ENCODE results near the gene TCF4. TPM values are rescaled to one million over a fixed set of nuclear protein-coding genes. Genes with fewer than 3 reads are reported as not detected.

Gene TCF4
- total RNA-seq, 1 experiment from 2014 or later: 2.3 TPM

GRCh38 chr18:55262021-55262560, 325.9 kb downstream of the TCF4 start:
- Histone ChIP-seq H3K27me3 (ENCODE audit: control insufficient read depth, insufficient read depth, low read length) (no peaks in the 10 kb centered on the region), H3K36me3 (ENCODE audit: control insufficient read depth, insufficient read depth, low read length) (no peaks in the 10 kb centered on the region), H3K4me1 (ENCODE audit: control insufficient read depth, insufficient read depth, low read length) (no peaks in the 10 kb centered on the region), H3K9me3 (ENCODE audit: control insufficient read depth, insufficient read depth, low read depth, low read length) (no peaks in the 10 kb centered on the region), H3K4me3 (ENCODE audit: low read depth in 2 of 2, low read length in 2 of 2) (no peak overlapping the region), H3K27ac (ENCODE audit: low read length) (no peak overlapping the region)
- DNase-seq (ENCODE audit: low read depth, low spot score) (no peak), ATAC-seq (no peak)
- in situ Hi-C loops (cut with HindIII; ENCODE audit: low pct_unique_long_range_greater_than_20kb, low sequenced_read_pairs) (no loop called here), intact Hi-C loops (cut with micrococcal nuclease; ENCODE audit: unreplicated experiment) (no loop called here)
- ChIA-PET CTCF (no interaction called here), POLR2A (no interaction called here)
- no peak for TF ChIP-seq REST (IDR thresholded peaks at IDR 0.05; ENCODE audit: insufficient read depth in 1 of 2, low read depth in 2 of 2, low read length in 1 of 2)
- no peak for TF ChIP-seq TCF7L2 (IDR thresholded peaks at IDR 0.05; ENCODE audit: low read depth, low read length)
- TF ChIP-seq POLR2AphosphoS5 (IDR thresholded peaks at IDR 0.05; ENCODE audit: low read depth, low read length): no peak
- TF ChIP-seq SIN3A (IDR thresholded peaks at IDR 0.05; ENCODE audit: borderline replicate concordance, insufficient read depth, low read depth, low read length): no peak
- no peak for TF ChIP-seq CTCF (IDR thresholded peaks at IDR 0.05)
- BruUV-seq (replicated peaks): no TSS peak

GRCh38 chr18:55261253-55261652, 326.7 kb downstream of the TCF4 start:
- no TSS peak for BruUV-seq (replicated peaks)
- no peaks in the 10 kb centered on the region for H3K36me3 ChIP-seq (ENCODE audit: control insufficient read depth, insufficient read depth, low read length)
- no peaks in the 10 kb centered on the region for H3K9me3 ChIP-seq (ENCODE audit: control insufficient read depth, insufficient read depth, low read depth, low read length)
- no peaks in the 10 kb centered on the region for H3K27me3 ChIP-seq (ENCODE audit: control insufficient read depth, insufficient read depth, low read length)
- in situ Hi-C loops (cut with HindIII; ENCODE audit: low pct_unique_long_range_greater_than_20kb, low sequenced_read_pairs) (no loop called here), intact Hi-C loops (cut with micrococcal nuclease; ENCODE audit: unreplicated experiment) (no loop called here)
- DNase-seq (ENCODE audit: low read depth, low spot score): no peak
- H3K4me3 ChIP-seq (ENCODE audit: low read depth in 2 of 2, low read length in 2 of 2): no peak overlapping the region
- no peak for ATAC-seq
- TF ChIP-seq REST (IDR thresholded peaks at IDR 0.05; ENCODE audit: insufficient read depth in 1 of 2, low read depth in 2 of 2, low read length in 1 of 2): no peak
- TF ChIP-seq CTCF (IDR thresholded peaks at IDR 0.05): no peak
- TF ChIP-seq TCF7L2 (IDR thresholded peaks at IDR 0.05; ENCODE audit: low read depth, low read length): no peak
- TF ChIP-seq POLR2AphosphoS5 (IDR thresholded peaks at IDR 0.05; ENCODE audit: low read depth, low read length): no peak
- no peak for TF ChIP-seq SIN3A (IDR thresholded peaks at IDR 0.05; ENCODE audit: borderline replicate concordance, insufficient read depth, low read depth, low read length)
- H3K4me1 ChIP-seq (ENCODE audit: control insufficient read depth, insufficient read depth, low read length): no peaks in the 10 kb centered on the region
- ChIA-PET POLR2A (no interaction called here), CTCF (interaction anchor here (0.5 kb wide), 1 partner anchor 232 kb away, joined by 3 read pairs; no protein-coding TSS in a partner anchor)
- no peak overlapping the region for H3K27ac ChIP-seq (ENCODE audit: low read length)

Measured in Panc1 (cell line).